IMR-90 (cell line): Measurements from ENCODE around the gene SDHA.

Experiments
- CEBPB ChIP-seq: IDR thresholded peaks from 2 replicates; pipeline ENCODE4 v1.6.1; 2012; ENCODE audit warnings: low read depth, low read length, improper control_type of control experiment
- POLR2A ChIP-seq: IDR thresholded peaks from 2 replicates; pipeline ENCODE4 v1.6.1; 2012; ENCODE audit warnings: mild to moderate bottlenecking, low read depth, low read length
- RAD21 ChIP-seq: IDR thresholded peaks from 2 replicates; pipeline ENCODE4 v1.6.1; 2012; ENCODE audit warnings: low read length, improper control_type of control experiment
- RFX5 ChIP-seq: IDR thresholded peaks from 2 replicates; pipeline ENCODE4 v1.8.0; 2012; ENCODE audit warnings: low read depth, mild to moderate bottlenecking, low read length, moderate library complexity
- TF ChIP-seq, protein P1 (sequence below): conservative IDR thresholded peaks from 2 replicates; pipeline ENCODE4 v1.5.1; 2012; ENCODE audit warnings: mild to moderate bottlenecking, low read depth, low read length, improper control_type of control experiment

DNA sequence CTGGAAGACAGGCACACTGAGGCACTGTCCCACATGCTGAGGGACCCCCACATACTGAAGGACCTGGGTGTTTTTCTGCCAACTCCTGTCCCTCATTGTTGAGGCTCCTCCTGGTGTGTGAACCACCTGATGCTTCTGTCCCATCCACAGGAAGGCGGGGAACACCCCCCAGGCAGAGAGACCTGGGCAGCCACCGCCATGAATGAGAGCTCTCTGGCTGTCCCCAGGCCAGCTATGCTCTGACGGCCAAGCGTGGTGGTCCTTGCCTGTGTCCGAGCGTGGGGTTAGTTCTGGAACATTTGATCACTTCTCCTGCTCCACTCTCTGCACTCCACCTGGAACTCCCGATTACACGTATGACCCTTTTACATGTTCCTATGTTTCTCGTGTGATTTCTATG is 38.7 kb upstream of the SDHA start:
- TF ChIP-seq CEBPB = no peak
- TF ChIP-seq, protein P1, sequence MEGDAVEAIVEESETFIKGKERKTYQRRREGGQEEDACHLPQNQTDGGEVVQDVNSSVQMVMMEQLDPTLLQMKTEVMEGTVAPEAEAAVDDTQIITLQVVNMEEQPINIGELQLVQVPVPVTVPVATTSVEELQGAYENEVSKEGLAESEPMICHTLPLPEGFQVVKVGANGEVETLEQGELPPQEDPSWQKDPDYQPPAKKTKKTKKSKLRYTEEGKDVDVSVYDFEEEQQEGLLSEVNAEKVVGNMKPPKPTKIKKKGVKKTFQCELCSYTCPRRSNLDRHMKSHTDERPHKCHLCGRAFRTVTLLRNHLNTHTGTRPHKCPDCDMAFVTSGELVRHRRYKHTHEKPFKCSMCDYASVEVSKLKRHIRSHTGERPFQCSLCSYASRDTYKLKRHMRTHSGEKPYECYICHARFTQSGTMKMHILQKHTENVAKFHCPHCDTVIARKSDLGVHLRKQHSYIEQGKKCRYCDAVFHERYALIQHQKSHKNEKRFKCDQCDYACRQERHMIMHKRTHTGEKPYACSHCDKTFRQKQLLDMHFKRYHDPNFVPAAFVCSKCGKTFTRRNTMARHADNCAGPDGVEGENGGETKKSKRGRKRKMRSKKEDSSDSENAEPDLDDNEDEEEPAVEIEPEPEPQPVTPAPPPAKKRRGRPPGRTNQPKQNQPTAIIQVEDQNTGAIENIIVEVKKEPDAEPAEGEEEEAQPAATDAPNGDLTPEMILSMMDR = no peak
- TF ChIP-seq RAD21 = no peak
- TF ChIP-seq POLR2A = no peak
- TF ChIP-seq RFX5 = no peak
